GM12878 (cell line): ENCODE results near the gene PRSS35. TPM values are rescaled to one million over a fixed set of nuclear protein-coding genes. Genes with fewer than 3 reads are reported as not detected.

Experiments
- ATAC-seq: fragments of 200-7000 bp; cut with Tn5 transposase; 3 replicates; pipeline ENCODE4 v1.9.1; 2020; ENCODE audit warnings: mild to moderate bottlenecking, moderate library complexity
- BruUV-seq: library from RNA; stranded (reverse); fragments of 400-500 nt; replicated peaks from 2 replicates; lab custom pipeline; 2021; lab: Mats Ljungman, UMichigan
- CTCF ChIA-PET: fragments of 300-600 bp; sonication (Branson Sonifier 250); formaldehyde crosslinking; extraction: SDS; loops from one replicate; lab custom pipeline; 2021; ENCODE audit warnings: inconsistent platforms; lab: Yijun Ruan, JAX
- POLR2A ChIA-PET: fragments of 350-600 bp; formaldehyde crosslinking; extraction: SDS; loops from one replicate; lab custom pipeline; 2021; ENCODE audit warnings: inconsistent platforms; lab: Charles Lee
- RAD21 ChIA-PET: fragments of 300-600 bp; sonication (Branson Sonifier 250); formaldehyde crosslinking; loops from one replicate; lab custom pipeline; 2023; ENCODE audit warnings: antibody characterized with exemption; ENCODE audit not compliant: unreplicated experiment; lab: Charles Lee
- SMC1A ChIA-PET: fragments of 300-600 bp; sonication (Branson Sonifier 250); formaldehyde crosslinking; loops from one replicate; lab custom pipeline; 2023; ENCODE audit not compliant: unreplicated experiment, uncharacterized antibody; lab: Charles Lee
- DNase-seq: peaks from one replicate; pipeline ENCODE4 v3.0.0-alpha.2; 2011; ENCODE audit warnings: low read depth, low spot score
- FAIRE-seq: peaks from 3 replicates; lab custom pipeline; 2011; peaks lifted over from hg19 to GRCh38; lab: Jason Lieb, UNC
- H2AFZ ChIP-seq: 2 replicates; pipeline ENCODE4 v1.6.0; 2011; ENCODE audit warnings: low read depth, low read length, control low read depth; ENCODE audit not compliant: control insufficient read depth
- H3K27ac ChIP-seq: 2 replicates; pipeline ENCODE4 v1.5.1; 2011; ENCODE audit warnings: control low read depth; ENCODE audit not compliant: control insufficient read depth, insufficient read depth
- H3K27me3 ChIP-seq, 2 experiments: replicated peaks in 1 of 2; 2 replicates each; pipeline versions ENCODE4 v1.6.0 to v1.6.1; 2011; ENCODE audit warnings: low read length in 1 of 2; ENCODE audit not compliant: control insufficient read depth in 2 of 2, insufficient read depth in 2 of 2
- H3K36me3 ChIP-seq, 2 experiments: 2 replicates each; pipeline ENCODE4 v1.5.1; 2011; ENCODE audit warnings: low read length in 1 of 2; ENCODE audit not compliant: control insufficient read depth in 2 of 2, insufficient read depth in 2 of 2
- H3K4me1 ChIP-seq: 2 replicates; pipeline ENCODE4 v1.6.1; 2011; ENCODE audit warnings: mild to moderate bottlenecking, low read length, moderate library complexity, mixed read lengths; ENCODE audit not compliant: control insufficient read depth, insufficient read depth
- H3K4me2 ChIP-seq: 2 replicates; pipeline ENCODE4 v1.6.0; 2011; ENCODE audit warnings: control low read depth; ENCODE audit not compliant: control insufficient read depth, insufficient read depth
- H3K4me3 ChIP-seq: fragments of 200-600 bp; sonication (generic); 2 replicates; pipeline ENCODE4 v1.5.1; 2016
- H3K79me2 ChIP-seq: 2 replicates; pipeline ENCODE4 v1.6.0; 2011; ENCODE audit warnings: low read length; ENCODE audit not compliant: control insufficient read depth, insufficient read depth
- H3K9ac ChIP-seq: 2 replicates; pipeline ENCODE4 v1.8.0; 2011; ENCODE audit warnings: low read length, control low read depth, mixed read lengths; ENCODE audit not compliant: control insufficient read depth, insufficient read depth
- H3K9me3 ChIP-seq: replicated peaks from 3 replicates; pipeline ENCODE4 v1.5.1; 2011; ENCODE audit warnings: mild to moderate bottlenecking, low read length; ENCODE audit not compliant: control insufficient read depth, insufficient read depth
- H4K20me1 ChIP-seq: 2 replicates; pipeline ENCODE4 v1.6.0; 2011; ENCODE audit not compliant: control insufficient read depth, insufficient read depth
- NBN ChIP-seq: fragments of 450-650 bp; IDR thresholded peaks from 2 replicates; pipeline ENCODE4 v1.6.1; 2016
- RAD51 ChIP-seq: fragments of 450-650 bp; IDR thresholded peaks from 2 replicates; pipeline ENCODE4 v1.6.1; 2016; ENCODE audit warnings: moderate library complexity, mild to moderate bottlenecking, inconsistent platforms
- SUZ12 ChIP-seq: fragments of 200-600 bp; sonication (generic); IDR thresholded peaks from one replicate; pipeline ENCODE4 v1.6.1; 2018; ENCODE audit warnings: antibody characterized with exemption, mild to moderate bottlenecking; ENCODE audit not compliant: unreplicated experiment
- WRNIP1 ChIP-seq: IDR thresholded peaks from 2 replicates; pipeline ENCODE4 v1.6.1; 2011; ENCODE audit warnings: low read depth, low read length, improper control_type of control experiment, borderline replicate concordance
- ZNF592 ChIP-seq: fragments of 450-650 bp; IDR thresholded peaks from 2 replicates; pipeline ENCODE4 v1.6.1; 2017; ENCODE audit warnings: mild to moderate bottlenecking, moderate library complexity
- WGBS: methylation state at CpG from one replicate; pipeline ENCODE4 v1.1.6; 2016; ENCODE audit warnings: low lambda C conversion rate; ENCODE audit not compliant: insufficient replicate concordance, insufficient coverage; ENCODE audit errors: missing lambda C conversion rate; 5-methylcytosine and 5-hydroxymethylcytosine counted together
- in situ Hi-C: fragments of 300-500 bp; cut with MboI; formaldehyde crosslinking; loops from 9 replicates; pipeline ENCODE4 v1.14.3; 2018; ENCODE audit warnings: mixed read lengths
- intact Hi-C: fragments of 100-400 bp; cut with micrococcal nuclease; formaldehyde crosslinking; loops from one replicate; pipeline ENCODE4 v1.14.2; 2022; ENCODE audit not compliant: unreplicated experiment
- polyA plus RNA-seq, 11 experiments: library from polyadenylated mRNA; depleted of rRNA in 4 of 11; unstranded in 6 of 11; stranded (reverse) in 5 of 11; fragments of >200 nt; fragmentation: Nextera tagmentation in 4 of 11; fragmentation: Illumina TruSeq in 1 of 11; extraction: Ambion mirVana in 4 of 11; extraction: Trizol in 1 of 11; gene quantifications; 1 replicate in 1 of 11; 2 replicates in 10 of 11; pipeline versions ENCODE4 v1.2.1 to v1.2.3, GENCODE V29; 2011 to 2016; ENCODE audit warnings: inconsistent platforms in 2 of 11, missing spikeins in 2 of 11, low read depth in 1 of 11
- total RNA-seq, 4 experiments: library from RNA; depleted of rRNA in 3 of 4; stranded (reverse); fragments of >200 nt in 3 of 4; fragmentation: Illumina TruSeq in 1 of 4; extraction: Trizol in 1 of 4; gene quantifications; 2 replicates each; pipeline versions ENCODE4 v1.2.1 to v1.2.3, GENCODE V29; 2013 to 2021

The PRSS35 gene
- total and polyA plus RNA-seq, 10 of the 15 experiments (the other 5 are each of a cell fraction or from before 2014, with no cell fraction given), result not detected

- ChIA-PET POLR2A (no interaction called here), RAD21 (no interaction called here)
- no peak for TF ChIP-seq RAD51
- no peak for TF ChIP-seq ZNF592
- no peak for TF ChIP-seq NBN
- no peak for TF ChIP-seq SUZ12
- no peak for TF ChIP-seq WRNIP1
These were observed 42.3 kb upstream of the PRSS35 start for GRCh38 chr6:83470001-83470400.

More at GRCh38 chr6:83470001-83470400, 42.3 kb upstream of the PRSS35 start:
- WGBS, result 64% methylated on average over 4 of the region's 4 CpGs
- Histone ChIP-seq H3K4me2 (no peak overlapping the region), H3K9ac (no peak overlapping the region), H3K27me3 (no peaks in the 10 kb centered on the region), H3K36me3 (no peaks in the 10 kb centered on the region), H3K79me2 (no peaks in the 10 kb centered on the region), H4K20me1 (no peaks in the 10 kb centered on the region), H3K4me3 (no peak overlapping the region), H3K4me1 (no peaks in the 10 kb centered on the region), H2AFZ (no peak overlapping the region), H3K9me3 (no peaks in the 10 kb centered on the region), H3K27ac (no peak overlapping the region)
- in situ Hi-C loops, result no loop called here
- FAIRE-seq (no peak), DNase-seq (no peak), ATAC-seq (no peak)
- intact Hi-C loops, result no loop called here
- CTCF ChIA-PET, result no interaction called here
- BruUV-seq, result no TSS peak
- SMC1A ChIA-PET, result no interaction called here
